ENCODE measurements around the gene VEZT. TPM values are rescaled to one million over a fixed set of nuclear protein-coding genes. Genes with fewer than 3 reads are reported as not detected.

The VEZT gene
- total RNA-seq, 1 experiment from 2014 or later = 46.4 TPM

DNA sequence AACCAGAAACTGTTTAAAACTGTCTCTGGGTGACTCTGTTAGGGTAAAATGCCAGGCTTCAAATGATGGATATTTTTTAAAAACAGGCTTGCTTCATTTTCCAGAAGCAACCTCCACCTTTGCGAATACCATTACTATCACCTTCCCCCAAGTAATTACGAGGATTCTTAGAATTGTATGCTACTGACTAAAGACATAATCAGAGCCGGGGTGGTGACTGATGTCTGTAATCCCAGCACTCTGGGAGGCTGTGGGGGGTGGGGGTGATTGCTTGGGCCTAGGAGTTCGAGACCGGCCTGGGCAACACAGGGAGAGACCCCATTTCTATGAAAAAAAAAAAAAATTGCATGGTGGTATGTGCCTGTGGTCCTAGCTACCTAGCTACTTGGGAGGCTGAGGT lies 38.6 kb upstream of the VEZT start:
- Histone ChIP-seq H3K79me2 (ENCODE audit: insufficient read depth, low read length) (peaks cover 3% of the 10 kb centered on the region; the same call in 1 of the 2 replicates), H3K27ac (ENCODE audit: low read depth, low read length) (no peak overlapping the region), H3K9me2 (ENCODE audit: insufficient read depth) (no peaks in the 10 kb centered on the region), H3K9ac (ENCODE audit: low read length) (peak overlapping the region; percentile 42), H2AFZ (ENCODE audit: low read depth, low read length, poor library complexity, severe bottlenecking) (no peak overlapping the region), H3K36me3 (ENCODE audit: control insufficient read depth in 1 of 2, insufficient read depth in 2 of 2, low read length in 2 of 2) (no peaks in the 10 kb centered on the region), H3K4me1 (ENCODE audit: control insufficient read depth in 1 of 2, insufficient read depth in 2 of 2, low read length in 2 of 2) (peaks cover 16 to 44% of the 10 kb centered on the region in 2 experiments), H3K27me3 (ENCODE audit: insufficient read depth, low read length) (no peaks in the 10 kb centered on the region), H3K4me2 (ENCODE audit: low read length) (peak overlapping the region; percentile 53), H3K4me3 (replicated peaks in 1 of 2; ENCODE audit: low read depth in 1 of 2, low read length in 2 of 2) (no peak overlapping the region; a peak in 1 of 4 replicates), H3K9me3 (ENCODE audit: control insufficient read depth in 1 of 2, insufficient read depth in 1 of 2, low read depth in 1 of 2, low read length in 2 of 2) (no peaks in the 10 kb centered on the region), H4K20me1 (ENCODE audit: insufficient read depth) (no peaks in the 10 kb centered on the region)
- ATAC-seq = no peak
- intact Hi-C loops (cut with micrococcal nuclease) = no loop called here
- TF ChIP-seq, protein P1, sequence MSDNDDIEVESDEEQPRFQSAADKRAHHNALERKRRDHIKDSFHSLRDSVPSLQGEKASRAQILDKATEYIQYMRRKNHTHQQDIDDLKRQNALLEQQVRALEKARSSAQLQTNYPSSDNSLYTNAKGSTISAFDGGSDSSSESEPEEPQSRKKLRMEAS (IDR thresholded peaks at IDR 0.05) = no peak
- TF ChIP-seq EZH2 (IDR thresholded peaks at IDR 0.05) = no peak
- no peak for TF ChIP-seq CEBPB (IDR thresholded peaks at IDR 0.05; ENCODE audit: low read depth)
- TF ChIP-seq, protein P2, sequence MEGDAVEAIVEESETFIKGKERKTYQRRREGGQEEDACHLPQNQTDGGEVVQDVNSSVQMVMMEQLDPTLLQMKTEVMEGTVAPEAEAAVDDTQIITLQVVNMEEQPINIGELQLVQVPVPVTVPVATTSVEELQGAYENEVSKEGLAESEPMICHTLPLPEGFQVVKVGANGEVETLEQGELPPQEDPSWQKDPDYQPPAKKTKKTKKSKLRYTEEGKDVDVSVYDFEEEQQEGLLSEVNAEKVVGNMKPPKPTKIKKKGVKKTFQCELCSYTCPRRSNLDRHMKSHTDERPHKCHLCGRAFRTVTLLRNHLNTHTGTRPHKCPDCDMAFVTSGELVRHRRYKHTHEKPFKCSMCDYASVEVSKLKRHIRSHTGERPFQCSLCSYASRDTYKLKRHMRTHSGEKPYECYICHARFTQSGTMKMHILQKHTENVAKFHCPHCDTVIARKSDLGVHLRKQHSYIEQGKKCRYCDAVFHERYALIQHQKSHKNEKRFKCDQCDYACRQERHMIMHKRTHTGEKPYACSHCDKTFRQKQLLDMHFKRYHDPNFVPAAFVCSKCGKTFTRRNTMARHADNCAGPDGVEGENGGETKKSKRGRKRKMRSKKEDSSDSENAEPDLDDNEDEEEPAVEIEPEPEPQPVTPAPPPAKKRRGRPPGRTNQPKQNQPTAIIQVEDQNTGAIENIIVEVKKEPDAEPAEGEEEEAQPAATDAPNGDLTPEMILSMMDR (IDR thresholded peaks at IDR 0.05 in 2 of 3, conservative IDR thresholded peaks at IDR 0.05 in 1 of 3; ENCODE audit: borderline replicate concordance in 1 of 3, insufficient read depth in 1 of 3, low read depth in 2 of 3, low read length in 2 of 3) = no peak
- no peak for TF ChIP-seq POLR2A (IDR thresholded peaks at IDR 0.05; ENCODE audit: borderline replicate concordance, extremely low read depth, insufficient read depth, insufficient read length)
- BruUV-seq (replicated peaks) = no TSS peak
- no peak for DNase-seq (ENCODE audit: low read depth, low spot score)
- ChIA-PET CTCF (no interaction called here), POLR2A (no interaction called here), RAD21 (ENCODE audit: low non-redundant PET in 1 of 2, low total read pairs in 2 of 2, uncharacterized antibody in 2 of 2, unreplicated experiment in 2 of 2) (no interaction called here)

DNA sequence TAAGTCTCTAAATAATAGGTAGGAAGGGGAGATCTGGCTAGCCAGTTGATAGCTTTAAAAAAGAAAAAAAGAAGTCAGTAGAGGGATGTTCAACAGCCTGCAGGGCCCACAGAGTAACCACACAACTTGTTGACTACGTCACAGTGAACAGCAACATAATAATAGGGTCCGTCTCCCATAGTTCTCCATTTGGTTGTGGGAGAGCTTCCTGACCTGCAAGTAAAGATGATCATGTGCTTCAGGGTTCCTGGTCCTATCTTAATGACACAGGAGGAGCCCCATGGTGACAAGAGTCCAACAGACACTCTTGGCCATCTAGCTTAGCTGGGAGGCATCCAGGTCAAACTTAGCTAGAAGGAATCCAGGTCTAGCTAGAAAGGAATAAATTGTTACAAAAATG lies 36.5 kb upstream of the VEZT start:
- POLR2A ChIA-PET = no interaction called here
- ATAC-seq = no peak
- RAD21 ChIA-PET (ENCODE audit: low non-redundant PET in 1 of 2, low total read pairs in 2 of 2, uncharacterized antibody in 2 of 2, unreplicated experiment in 2 of 2) = no interaction called here
- peaks cover 15 to 45% of the 10 kb centered on the region in 2 experiments for H3K4me1 ChIP-seq (ENCODE audit: control insufficient read depth in 1 of 2, insufficient read depth in 2 of 2, low read length in 2 of 2)
- no peaks in the 10 kb centered on the region for H3K27me3 ChIP-seq (ENCODE audit: insufficient read depth, low read length)
- H3K9ac ChIP-seq (ENCODE audit: low read length) = no peak overlapping the region
- intact Hi-C loops (cut with micrococcal nuclease) = no loop called here
- BruUV-seq (replicated peaks) = no TSS peak
- H3K9me3 ChIP-seq (ENCODE audit: control insufficient read depth in 1 of 2, insufficient read depth in 1 of 2, low read depth in 1 of 2, low read length in 2 of 2) = no peaks in the 10 kb centered on the region
- peaks cover 1% of the 10 kb centered on the region; the same call in 1 of the 2 replicates for H3K79me2 ChIP-seq (ENCODE audit: insufficient read depth, low read length)
- CTCF ChIA-PET = no interaction called here
- no peak overlapping the region for H2AFZ ChIP-seq (ENCODE audit: low read depth, low read length, poor library complexity, severe bottlenecking)
- H4K20me1 ChIP-seq (ENCODE audit: insufficient read depth) = no peaks in the 10 kb centered on the region
- H3K36me3 ChIP-seq (ENCODE audit: control insufficient read depth in 1 of 2, insufficient read depth in 2 of 2, low read length in 2 of 2) = no peaks in the 10 kb centered on the region
- no peaks in the 10 kb centered on the region for H3K9me2 ChIP-seq (ENCODE audit: insufficient read depth)
- DNase-seq (ENCODE audit: low read depth, low spot score) = no peak
- no peak overlapping the region for H3K27ac ChIP-seq (ENCODE audit: low read depth, low read length)
- TF ChIP-seq SIN3A (IDR thresholded peaks at IDR 0.05; ENCODE audit: low read depth) (no peak), POLR2A (IDR thresholded peaks at IDR 0.05; ENCODE audit: borderline replicate concordance, extremely low read depth, insufficient read depth, insufficient read length) (no peak), POLR2AphosphoS5 (IDR thresholded peaks at IDR 0.05; ENCODE audit: low read depth, low read length) (no peak), ZNF274 (IDR thresholded peaks at IDR 0.05; ENCODE audit: low read depth, low read length) (no peak), EZH2phosphoT487 (IDR thresholded peaks at IDR 0.05; ENCODE audit: borderline replicate concordance) (no peak), EZH2 (IDR thresholded peaks at IDR 0.05) (no peak), EGR1 (IDR thresholded peaks at IDR 0.05; ENCODE audit: low read depth) (no peak), RAD21 (IDR thresholded peaks at IDR 0.05; ENCODE audit: low read depth) (no peak), YY1 (IDR thresholded peaks at IDR 0.05; ENCODE audit: extremely low read depth, insufficient replicate concordance, low read depth, low read length) (no peak), ZFX (IDR thresholded peaks at IDR 0.05) (no peak)
- TF ChIP-seq, protein P3, sequence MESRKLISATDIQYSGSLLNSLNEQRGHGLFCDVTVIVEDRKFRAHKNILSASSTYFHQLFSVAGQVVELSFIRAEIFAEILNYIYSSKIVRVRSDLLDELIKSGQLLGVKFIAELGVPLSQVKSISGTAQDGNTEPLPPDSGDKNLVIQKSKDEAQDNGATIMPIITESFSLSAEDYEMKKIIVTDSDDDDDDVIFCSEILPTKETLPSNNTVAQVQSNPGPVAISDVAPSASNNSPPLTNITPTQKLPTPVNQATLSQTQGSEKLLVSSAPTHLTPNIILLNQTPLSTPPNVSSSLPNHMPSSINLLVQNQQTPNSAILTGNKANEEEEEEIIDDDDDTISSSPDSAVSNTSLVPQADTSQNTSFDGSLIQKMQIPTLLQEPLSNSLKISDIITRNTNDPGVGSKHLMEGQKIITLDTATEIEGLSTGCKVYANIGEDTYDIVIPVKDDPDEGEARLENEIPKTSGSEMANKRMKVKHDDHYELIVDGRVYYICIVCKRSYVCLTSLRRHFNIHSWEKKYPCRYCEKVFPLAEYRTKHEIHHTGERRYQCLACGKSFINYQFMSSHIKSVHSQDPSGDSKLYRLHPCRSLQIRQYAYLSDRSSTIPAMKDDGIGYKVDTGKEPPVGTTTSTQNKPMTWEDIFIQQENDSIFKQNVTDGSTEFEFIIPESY (IDR thresholded peaks at IDR 0.05; ENCODE audit: extremely low read depth, insufficient replicate concordance, low read length) = no peak
- TF ChIP-seq, protein P2 (IDR thresholded peaks at IDR 0.05 in 2 of 3, conservative IDR thresholded peaks at IDR 0.05 in 1 of 3; ENCODE audit: borderline replicate concordance in 1 of 3, insufficient read depth in 1 of 3, low read depth in 2 of 3, low read length in 2 of 3) = no peak
- H3K4me3 ChIP-seq (replicated peaks in 1 of 2; ENCODE audit: low read depth in 1 of 2, low read length in 2 of 2) = no peak overlapping the region
- no peak overlapping the region for H3K4me2 ChIP-seq (ENCODE audit: low read length)

Data from HCT116 (cell line).